HG02970 (cell line): ENCODE measurements around the gene HLCS.

Experiments
- ATAC-seq: cut with Tn5 transposase; IDR thresholded peaks from one replicate; pipeline ENCODE4 v1.9.1; 2021; ENCODE audit warnings: mild to moderate bottlenecking, moderate library complexity, moderate number of reproducible peaks; ENCODE audit not compliant: unreplicated experiment, low FRiP score

HLCS gene

GRCh38 chr21:36856643-36857042 lies 109.8 kb downstream of the HLCS start:
- no peak for ATAC-seq

DNA sequence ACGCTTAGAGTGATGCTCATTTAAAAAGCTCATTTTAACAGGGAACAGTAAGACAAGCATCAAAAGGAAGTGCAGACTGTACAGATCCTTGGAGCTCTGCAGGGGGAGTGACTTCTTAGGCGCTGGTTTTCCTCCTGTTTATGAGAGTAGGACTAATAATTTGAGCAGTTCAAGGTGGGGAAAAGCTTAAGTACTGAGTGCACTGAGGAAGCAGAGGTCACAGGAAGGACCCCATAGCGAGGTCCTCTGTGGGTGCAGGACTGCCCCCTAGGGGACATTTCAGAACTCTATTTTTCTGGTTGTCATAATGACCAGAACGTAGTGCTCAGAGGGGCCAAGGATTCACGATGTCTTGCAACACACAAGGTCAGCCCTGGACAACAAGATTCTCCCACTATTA lies 112.1 kb downstream of the HLCS start:
- no peak for ATAC-seq

GRCh38 chr21:36852864-36853263 lies 113.6 kb downstream of the HLCS start:
- no peak for ATAC-seq

DNA sequence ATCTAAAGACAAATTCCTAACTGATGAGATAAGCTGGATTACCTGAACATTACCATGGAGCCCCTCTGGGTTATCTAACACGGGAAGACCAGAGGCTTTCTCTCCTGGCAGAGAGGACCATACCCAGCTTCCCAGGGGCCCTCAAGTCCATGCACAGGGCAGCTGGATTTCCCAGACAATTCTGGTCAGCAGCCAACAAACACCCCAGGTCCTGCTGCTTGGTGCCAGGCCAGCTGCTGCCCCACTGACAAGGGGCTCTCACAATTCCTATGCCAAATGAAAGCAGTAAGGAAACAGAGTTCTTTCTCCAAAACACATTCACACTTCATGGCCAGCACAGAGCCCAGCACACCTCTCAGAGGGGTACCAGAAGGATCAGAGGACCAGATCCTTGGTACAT lies 114.2 kb downstream of the HLCS start:
- no peak for ATAC-seq

- no peak for ATAC-seq
Measured at GRCh38 chr21:36851121-36851520, 115.3 kb downstream of the HLCS start.

DNA sequence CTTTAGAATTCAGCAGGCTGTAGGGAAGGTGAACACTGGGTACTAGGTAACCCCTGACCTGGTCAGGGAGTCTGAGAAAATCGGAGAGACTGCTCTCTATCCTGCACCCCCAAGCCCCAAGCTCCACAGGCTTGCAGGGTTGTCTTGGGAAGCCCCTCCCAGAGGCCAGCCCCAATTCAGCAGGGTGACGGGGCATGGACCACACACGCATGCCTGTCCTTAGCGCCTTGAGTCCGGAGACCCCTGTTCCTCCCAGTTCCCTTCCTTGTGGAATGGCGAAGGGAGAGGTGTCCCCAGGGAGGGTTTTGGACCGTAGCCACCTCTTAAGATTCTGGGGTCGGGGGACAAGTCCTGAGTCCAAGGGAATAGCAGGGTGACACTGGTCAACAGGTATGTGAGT lies 116.1 kb downstream of the HLCS start:
- ATAC-seq = no peak

GRCh38 chr21:36849461-36850105 lies 116.9 kb downstream of the HLCS start:
- no peak for ATAC-seq

- ATAC-seq = no peak
Measured at GRCh38 chr21:36848730-36849274, 117.7 kb downstream of the HLCS start.

- no peak for ATAC-seq
Measured at GRCh38 chr21:36847189-36847588, 119.3 kb downstream of the HLCS start.

DNA sequence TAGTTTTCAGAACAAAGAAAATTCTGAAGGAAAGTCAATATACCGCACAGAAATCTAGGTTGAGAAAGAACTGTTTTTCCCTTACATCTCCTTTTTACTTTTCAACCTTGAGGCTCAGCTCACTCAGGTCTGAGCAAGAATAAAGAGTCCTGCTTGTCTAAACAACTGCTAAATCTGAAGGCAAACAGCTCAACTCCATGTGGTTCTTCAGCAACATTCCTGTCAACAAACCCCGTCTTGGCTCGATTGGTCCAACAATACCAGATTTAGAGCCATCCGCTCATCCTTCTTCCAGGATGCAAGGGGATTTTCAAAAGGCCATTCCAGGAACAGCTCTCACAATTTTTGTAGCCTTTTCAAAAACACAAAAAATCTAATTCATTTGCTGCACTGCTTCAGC lies 119.8 kb downstream of the HLCS start:
- no peak for ATAC-seq

DNA sequence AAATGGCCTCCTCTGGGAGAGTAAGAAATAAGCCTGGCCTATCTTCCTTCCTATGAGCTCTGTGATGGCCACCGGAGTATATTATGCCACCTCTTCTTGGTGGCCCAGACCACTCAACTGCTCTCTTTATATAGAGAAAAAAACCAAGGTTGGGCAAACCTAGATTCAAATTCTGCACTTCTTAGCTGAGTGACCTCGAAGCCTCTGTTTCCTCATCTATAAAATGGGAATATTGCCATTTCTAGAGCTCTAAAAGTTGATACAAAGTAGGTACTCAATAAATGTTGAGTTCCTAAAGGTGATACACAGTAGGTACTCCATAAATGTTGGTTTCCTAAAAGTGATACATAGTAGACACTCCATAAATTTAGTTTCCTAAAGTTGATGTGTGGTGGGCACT lies 120.7 kb downstream of the HLCS start:
- no peak for ATAC-seq

GRCh38 chr21:36845070-36845469 lies 121.4 kb downstream of the HLCS start:
- no peak for ATAC-seq

GRCh38 chr21:36841866-36842265 lies 124.6 kb downstream of the HLCS start:
- no peak for ATAC-seq

- ATAC-seq = no peak
Measured at GRCh38 chr21:36839735-36840134, 126.7 kb downstream of the HLCS start.

- ATAC-seq = no peak
Measured at GRCh38 chr21:36839123-36839522, 127.3 kb downstream of the HLCS start.

DNA sequence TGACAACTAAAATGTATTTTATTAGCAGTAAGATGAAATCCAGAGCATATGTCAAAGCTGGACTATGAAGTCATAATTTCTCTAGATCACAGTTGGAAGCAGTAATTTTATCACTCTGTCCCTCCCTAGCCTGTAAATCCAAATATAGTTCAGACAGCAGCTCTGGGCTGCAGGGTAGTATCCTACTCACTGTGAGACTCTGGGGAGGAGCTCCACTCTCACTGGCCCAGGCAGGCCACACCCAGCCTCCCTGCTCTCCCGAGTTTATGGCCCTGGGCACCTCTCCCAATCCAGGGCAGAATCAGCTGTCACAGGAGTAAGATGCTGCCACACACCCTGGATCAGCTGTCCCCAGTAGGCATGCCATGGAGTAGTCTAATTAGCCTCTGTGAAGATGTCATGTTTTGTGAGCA lies 131.1 kb downstream of the HLCS start:
- no peak for ATAC-seq

- ATAC-seq = no peak
Measured at GRCh38 chr21:36834192-36834591, 132.3 kb downstream of the HLCS start.

DNA sequence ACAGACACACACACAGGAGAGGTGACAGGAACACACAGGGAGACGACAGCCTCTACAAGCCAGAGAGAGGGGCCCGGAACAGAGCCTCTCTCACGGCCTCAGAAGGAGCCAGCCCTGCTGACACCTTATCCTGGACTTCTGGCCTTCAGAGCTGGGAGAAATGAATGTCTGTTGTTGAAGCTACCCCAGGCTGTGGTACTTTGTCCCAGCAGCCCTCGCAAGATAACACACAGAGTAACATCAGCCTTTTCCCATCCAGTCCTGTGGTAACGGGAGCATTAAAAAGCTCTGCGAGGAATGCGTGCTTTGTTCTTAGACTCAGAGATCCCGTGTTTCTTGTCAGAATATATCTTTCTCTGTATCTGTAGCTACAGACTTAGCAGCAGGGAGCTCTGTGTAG lies 136.4 kb downstream of the HLCS start:
- no peak for ATAC-seq

GRCh38 chr21:36828891-36829515 lies 137.5 kb downstream of the HLCS start:
- no peak for ATAC-seq

DNA sequence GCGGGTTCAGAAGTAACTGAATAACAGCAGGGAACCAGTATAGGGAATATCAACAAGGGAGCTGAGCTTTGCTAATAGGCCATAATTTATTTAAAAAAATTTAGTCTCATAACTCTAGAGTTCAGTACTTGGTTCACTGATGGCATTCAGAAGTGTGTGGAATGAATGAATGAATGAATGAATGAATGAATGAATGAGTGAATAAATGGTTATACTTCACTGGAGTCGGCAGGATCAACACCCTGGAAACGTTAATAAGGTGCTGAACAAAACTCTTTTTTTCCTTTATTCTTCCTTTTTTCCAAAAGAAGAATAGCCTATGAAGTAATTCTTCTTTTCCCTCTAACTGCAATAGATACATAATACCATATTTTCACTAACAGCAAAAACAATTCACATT lies 138.3 kb downstream of the HLCS start:
- no peak for ATAC-seq

GRCh38 chr21:36825658-36826057 lies 140.8 kb downstream of the HLCS start:
- no peak for ATAC-seq

DNA sequence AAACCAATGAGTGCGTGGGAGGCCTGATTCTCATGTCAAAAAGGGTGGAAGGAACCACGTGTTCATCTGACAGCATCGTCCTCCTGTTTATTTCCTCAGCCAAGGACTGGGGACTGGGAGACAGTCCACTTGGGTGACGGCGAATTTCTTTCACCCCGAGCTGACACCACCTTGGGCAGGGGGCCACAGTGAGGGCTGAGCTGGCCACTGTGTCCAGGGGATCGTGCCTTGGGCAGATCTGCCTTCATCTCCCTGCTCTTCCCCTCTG lies 145.5 kb downstream of the HLCS start:
- no peak for ATAC-seq
